Fibroblast of skin of left biceps (primary cell): ENCODE results near the gene ARRB2.

ENCODE experiments used
- DNase-seq, 2 experiments: peaks; one replicate each; pipeline ENCODE4 v3.0.0-alpha.2; 2013; ENCODE audit warnings: low read depth in 2 of 2

The ARRB2 gene

GRCh38 chr17:4753392-4753791 lies 43.0 kb downstream of the ARRB2 start:
- DNase-seq = no peak

GRCh38 chr17:4759776-4760236 lies 49.4 kb downstream of the ARRB2 start:
- DNase-seq = no peak

DNA sequence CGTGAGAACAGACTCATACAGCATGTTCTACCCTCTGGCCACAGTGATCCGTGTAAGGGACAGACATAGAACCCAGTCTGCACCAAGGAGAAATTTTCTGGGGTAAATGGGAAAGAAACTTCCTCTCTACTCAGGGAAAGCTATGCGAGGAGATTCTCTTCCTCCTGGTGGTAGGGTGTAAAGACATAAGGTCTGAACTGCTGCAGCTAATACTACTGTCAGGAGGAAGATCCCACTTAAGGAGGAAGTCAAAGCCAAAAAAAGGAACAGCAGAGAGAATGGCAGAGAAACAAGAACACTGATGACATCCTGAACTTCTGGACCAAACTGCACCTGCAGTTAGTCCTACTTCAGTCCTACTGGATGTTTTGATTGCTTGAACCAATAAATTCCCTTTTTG lies 54.2 kb downstream of the ARRB2 start:
- DNase-seq = no peak

GRCh38 chr17:4766201-4766600 lies 55.8 kb downstream of the ARRB2 start:
- no peak for DNase-seq

- DNase-seq = no peak
Observed at GRCh38 chr17:4766723-4767122, 56.3 kb downstream of the ARRB2 start.

GRCh38 chr17:4768298-4768697 lies 57.9 kb downstream of the ARRB2 start:
- DNase-seq = no peak

DNA sequence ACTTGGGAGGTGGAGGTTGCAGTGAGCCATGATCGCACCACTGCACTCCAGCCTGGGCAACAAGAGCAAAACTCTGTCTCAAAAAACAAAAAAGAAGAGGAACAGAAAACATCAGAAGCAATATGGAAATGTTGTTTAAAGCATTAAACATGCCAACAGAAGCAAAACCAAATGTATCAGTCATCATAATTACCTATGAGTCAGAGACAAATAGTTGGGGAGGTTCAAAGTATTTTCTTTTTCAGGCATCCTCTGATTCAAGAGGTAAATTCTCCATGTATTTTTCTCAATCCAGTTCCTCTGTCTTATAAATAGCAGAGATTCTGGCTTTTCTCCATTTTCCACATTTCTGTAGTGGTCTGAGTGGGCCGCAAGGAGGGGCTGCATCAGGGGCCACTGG lies 59.2 kb downstream of the ARRB2 start:
- DNase-seq = no peak
